ENCODE measurements around the gene NFIB.

NFIB gene

GRCh38 chr9:14353222-14354056 lies 39.5 kb upstream of the NFIB start:
- Histone ChIP-seq H3K36me3 (ENCODE audit: insufficient read depth, insufficient read length, low read length) (no peaks in the 10 kb centered on the region), H3K9ac (ENCODE audit: insufficient read length, low read depth) (no peak overlapping the region), H3K4me1 (ENCODE audit: insufficient read depth, insufficient read length) (peaks cover 6% of the 10 kb centered on the region), H3K9me3 (ENCODE audit: insufficient read depth, low read length) (no peaks in the 10 kb centered on the region), H3K27me3 (ENCODE audit: insufficient read depth, insufficient read length) (peaks cover 61% of the 10 kb centered on the region), H3K4me3 (ENCODE audit: insufficient read length, low read depth) (no peak overlapping the region)
- DNase-seq (ENCODE audit: low read depth, low spot score) = peak; percentile 79
- TF ChIP-seq YY1 (IDR thresholded peaks at IDR 0.05; ENCODE audit: insufficient read depth, insufficient read length) (no peak), SUZ12 (IDR thresholded peaks at IDR 0.05; ENCODE audit: extremely low read depth, insufficient read depth, insufficient read length) (no peak), ZNF274 (IDR thresholded peaks at IDR 0.05; ENCODE audit: low read depth, low read length) (no peak)

GRCh38 chr9:14352503-14352902 lies 38.6 kb upstream of the NFIB start:
- H3K4me3 ChIP-seq (ENCODE audit: insufficient read length, low read depth) = no peak overlapping the region
- H3K4me1 ChIP-seq (ENCODE audit: insufficient read depth, insufficient read length) = peaks cover 6% of the 10 kb centered on the region
- no peaks in the 10 kb centered on the region for H3K9me3 ChIP-seq (ENCODE audit: insufficient read depth, low read length)
- TF ChIP-seq ZNF274 (IDR thresholded peaks at IDR 0.05; ENCODE audit: low read depth, low read length) (no peak), SUZ12 (IDR thresholded peaks at IDR 0.05; ENCODE audit: extremely low read depth, insufficient read depth, insufficient read length) (no peak), YY1 (IDR thresholded peaks at IDR 0.05; ENCODE audit: insufficient read depth, insufficient read length) (no peak)
- H3K9ac ChIP-seq (ENCODE audit: insufficient read length, low read depth) = no peak overlapping the region
- H3K27me3 ChIP-seq (ENCODE audit: insufficient read depth, insufficient read length) = peaks cover 71% of the 10 kb centered on the region
- no peaks in the 10 kb centered on the region for H3K36me3 ChIP-seq (ENCODE audit: insufficient read depth, insufficient read length, low read length)
- no peak for DNase-seq (ENCODE audit: low read depth, low spot score)

- no peaks in the 10 kb centered on the region for H3K9me3 ChIP-seq (ENCODE audit: insufficient read depth, low read length)
- H3K27me3 ChIP-seq (ENCODE audit: insufficient read depth, insufficient read length) = peaks cover 83% of the 10 kb centered on the region
- TF ChIP-seq ZNF274 (IDR thresholded peaks at IDR 0.05; ENCODE audit: low read depth, low read length) (no peak), YY1 (IDR thresholded peaks at IDR 0.05; ENCODE audit: insufficient read depth, insufficient read length) (no peak), SUZ12 (IDR thresholded peaks at IDR 0.05; ENCODE audit: extremely low read depth, insufficient read depth, insufficient read length) (no peak)
- H3K4me3 ChIP-seq (ENCODE audit: insufficient read length, low read depth) = no peak overlapping the region
- no peaks in the 10 kb centered on the region for H3K36me3 ChIP-seq (ENCODE audit: insufficient read depth, insufficient read length, low read length)
- H3K9ac ChIP-seq (ENCODE audit: insufficient read length, low read depth) = no peak overlapping the region
- peaks cover 6% of the 10 kb centered on the region for H3K4me1 ChIP-seq (ENCODE audit: insufficient read depth, insufficient read length)
- no peak for DNase-seq (ENCODE audit: low read depth, low spot score)
These were observed 37.4 kb upstream of the NFIB start for GRCh38 chr9:14351221-14351836.

GRCh38 chr9:14350754-14351153 lies 36.8 kb upstream of the NFIB start:
- DNase-seq (ENCODE audit: low read depth, low spot score) = no peak
- TF ChIP-seq YY1 (IDR thresholded peaks at IDR 0.05; ENCODE audit: insufficient read depth, insufficient read length) (no peak), SUZ12 (IDR thresholded peaks at IDR 0.05; ENCODE audit: extremely low read depth, insufficient read depth, insufficient read length) (no peak), ZNF274 (IDR thresholded peaks at IDR 0.05; ENCODE audit: low read depth, low read length) (no peak)
- Histone ChIP-seq H3K27me3 (ENCODE audit: insufficient read depth, insufficient read length) (peaks cover 88% of the 10 kb centered on the region), H3K36me3 (ENCODE audit: insufficient read depth, insufficient read length, low read length) (no peaks in the 10 kb centered on the region), H3K4me3 (ENCODE audit: insufficient read length, low read depth) (no peak overlapping the region), H3K9ac (ENCODE audit: insufficient read length, low read depth) (no peak overlapping the region), H3K4me1 (ENCODE audit: insufficient read depth, insufficient read length) (peaks cover 6% of the 10 kb centered on the region), H3K9me3 (ENCODE audit: insufficient read depth, low read length) (no peaks in the 10 kb centered on the region)

GRCh38 chr9:14350349-14350728 lies 36.4 kb upstream of the NFIB start:
- no peak for TF ChIP-seq YY1 (IDR thresholded peaks at IDR 0.05; ENCODE audit: insufficient read depth, insufficient read length)
- no peak for TF ChIP-seq SUZ12 (IDR thresholded peaks at IDR 0.05; ENCODE audit: extremely low read depth, insufficient read depth, insufficient read length)
- no peak for TF ChIP-seq ZNF274 (IDR thresholded peaks at IDR 0.05; ENCODE audit: low read depth, low read length)
- no peak for DNase-seq (ENCODE audit: low read depth, low spot score)
- H3K9me3 ChIP-seq (ENCODE audit: insufficient read depth, low read length) = no peaks in the 10 kb centered on the region
- H3K4me1 ChIP-seq (ENCODE audit: insufficient read depth, insufficient read length) = peaks cover 6% of the 10 kb centered on the region
- H3K36me3 ChIP-seq (ENCODE audit: insufficient read depth, insufficient read length, low read length) = no peaks in the 10 kb centered on the region
- H3K9ac ChIP-seq (ENCODE audit: insufficient read length, low read depth) = no peak overlapping the region
- H3K27me3 ChIP-seq (ENCODE audit: insufficient read depth, insufficient read length) = peaks cover 92% of the 10 kb centered on the region
- H3K4me3 ChIP-seq (ENCODE audit: insufficient read length, low read depth) = no peak overlapping the region

GRCh38 chr9:14349447-14350348 lies 35.8 kb upstream of the NFIB start:
- no peak for TF ChIP-seq YY1 (IDR thresholded peaks at IDR 0.05; ENCODE audit: insufficient read depth, insufficient read length)
- peak; percentile 92 for TF ChIP-seq SUZ12 (IDR thresholded peaks at IDR 0.05; ENCODE audit: extremely low read depth, insufficient read depth, insufficient read length)
- Histone ChIP-seq H3K4me1 (ENCODE audit: insufficient read depth, insufficient read length) (peaks cover 6% of the 10 kb centered on the region), H3K9ac (ENCODE audit: insufficient read length, low read depth) (no peak overlapping the region), H3K9me3 (ENCODE audit: insufficient read depth, low read length) (no peaks in the 10 kb centered on the region), H3K36me3 (ENCODE audit: insufficient read depth, insufficient read length, low read length) (no peaks in the 10 kb centered on the region), H3K27me3 (ENCODE audit: insufficient read depth, insufficient read length) (peaks cover 96% of the 10 kb centered on the region), H3K4me3 (ENCODE audit: insufficient read length, low read depth) (peak overlapping the region; percentile 12)
- no peak for DNase-seq (ENCODE audit: low read depth, low spot score)

- no peak for TF ChIP-seq YY1 (IDR thresholded peaks at IDR 0.05; ENCODE audit: insufficient read depth, insufficient read length)
- no peak for TF ChIP-seq ZNF274 (IDR thresholded peaks at IDR 0.05; ENCODE audit: low read depth, low read length)
- TF ChIP-seq SUZ12 (IDR thresholded peaks at IDR 0.05; ENCODE audit: extremely low read depth, insufficient read depth, insufficient read length) = no peak
- H3K9me3 ChIP-seq (ENCODE audit: insufficient read depth, low read length) = no peaks in the 10 kb centered on the region
- no peaks in the 10 kb centered on the region for H3K36me3 ChIP-seq (ENCODE audit: insufficient read depth, insufficient read length, low read length)
- peaks cover 8% of the 10 kb centered on the region for H3K4me1 ChIP-seq (ENCODE audit: insufficient read depth, insufficient read length)
- no peak for DNase-seq (ENCODE audit: low read depth, low spot score)
- peak overlapping the region; percentile 12 for H3K4me3 ChIP-seq (ENCODE audit: insufficient read length, low read depth)
- H3K9ac ChIP-seq (ENCODE audit: insufficient read length, low read depth) = peak overlapping the region; percentile 26
- H3K27me3 ChIP-seq (ENCODE audit: insufficient read depth, insufficient read length) = peaks cover 96% of the 10 kb centered on the region
These were observed 35.2 kb upstream of the NFIB start for GRCh38 chr9:14349146-14349446.

Data from NT2/D1 (cell line).